ENCODE results near the gene BPIFB3. TPM values are rescaled to one million over a fixed set of nuclear protein-coding genes. Genes with fewer than 3 reads are reported as not detected.

Gene BPIFB3
- total and polyA plus RNA-seq, 2 donors from 2014 or later, result not detected

DNA sequence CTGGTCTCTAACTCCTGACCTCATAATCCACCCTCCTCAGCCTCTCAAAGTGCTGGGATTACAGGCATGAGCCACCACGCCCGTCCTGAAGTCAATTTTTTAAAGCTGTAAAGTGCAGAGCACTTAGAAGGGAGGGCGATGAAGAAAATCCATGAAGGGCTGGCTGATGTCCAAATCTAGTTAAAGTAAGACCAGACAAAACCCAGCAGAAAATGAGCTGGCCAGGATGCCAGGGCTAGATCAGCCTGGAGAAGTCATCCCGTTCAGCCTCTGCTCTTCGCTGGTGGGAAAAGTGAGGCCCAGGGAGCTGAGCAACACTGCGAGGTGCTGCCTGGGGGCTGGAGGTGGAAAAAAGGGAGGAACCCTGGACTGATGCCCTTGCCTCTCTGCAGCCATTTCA, 28.8 kb downstream of the BPIFB3 start:
- no peak overlapping the region for H3K4me3 ChIP-seq (ENCODE audit: low read length in 3 of 3)
- H3K27ac ChIP-seq (ENCODE audit: low read depth in 2 of 2, low read length in 2 of 2), result no peak overlapping the region
- no peak overlapping the region for H3K9ac ChIP-seq (ENCODE audit: low read length in 3 of 3)
- TF ChIP-seq, protein P1, sequence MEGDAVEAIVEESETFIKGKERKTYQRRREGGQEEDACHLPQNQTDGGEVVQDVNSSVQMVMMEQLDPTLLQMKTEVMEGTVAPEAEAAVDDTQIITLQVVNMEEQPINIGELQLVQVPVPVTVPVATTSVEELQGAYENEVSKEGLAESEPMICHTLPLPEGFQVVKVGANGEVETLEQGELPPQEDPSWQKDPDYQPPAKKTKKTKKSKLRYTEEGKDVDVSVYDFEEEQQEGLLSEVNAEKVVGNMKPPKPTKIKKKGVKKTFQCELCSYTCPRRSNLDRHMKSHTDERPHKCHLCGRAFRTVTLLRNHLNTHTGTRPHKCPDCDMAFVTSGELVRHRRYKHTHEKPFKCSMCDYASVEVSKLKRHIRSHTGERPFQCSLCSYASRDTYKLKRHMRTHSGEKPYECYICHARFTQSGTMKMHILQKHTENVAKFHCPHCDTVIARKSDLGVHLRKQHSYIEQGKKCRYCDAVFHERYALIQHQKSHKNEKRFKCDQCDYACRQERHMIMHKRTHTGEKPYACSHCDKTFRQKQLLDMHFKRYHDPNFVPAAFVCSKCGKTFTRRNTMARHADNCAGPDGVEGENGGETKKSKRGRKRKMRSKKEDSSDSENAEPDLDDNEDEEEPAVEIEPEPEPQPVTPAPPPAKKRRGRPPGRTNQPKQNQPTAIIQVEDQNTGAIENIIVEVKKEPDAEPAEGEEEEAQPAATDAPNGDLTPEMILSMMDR (IDR thresholded peaks at IDR 0.05; ENCODE audit: borderline replicate concordance, extremely low read depth, insufficient read depth), result no peak
- no peaks in the 10 kb centered on the region for H3K27me3 ChIP-seq (ENCODE audit: control insufficient read depth, insufficient read depth, low read length)
- no peaks in the 10 kb centered on the region for H3K4me1 ChIP-seq (ENCODE audit: control insufficient read depth in 2 of 3, insufficient read depth in 2 of 3, low read depth in 1 of 3, low read length in 3 of 3)
- no peaks in the 10 kb centered on the region for H3K36me3 ChIP-seq (ENCODE audit: control insufficient read depth in 2 of 3, insufficient read depth in 3 of 3, low read length in 3 of 3)
- intact Hi-C loops (cut with DNase I), result no loop called here
- DNase-seq (no peak), FAIRE-seq (no peak)
- no peaks in the 10 kb centered on the region for H3K9me3 ChIP-seq (ENCODE audit: control insufficient read depth in 2 of 3, insufficient read depth in 1 of 3, low read length in 3 of 3)

DNA sequence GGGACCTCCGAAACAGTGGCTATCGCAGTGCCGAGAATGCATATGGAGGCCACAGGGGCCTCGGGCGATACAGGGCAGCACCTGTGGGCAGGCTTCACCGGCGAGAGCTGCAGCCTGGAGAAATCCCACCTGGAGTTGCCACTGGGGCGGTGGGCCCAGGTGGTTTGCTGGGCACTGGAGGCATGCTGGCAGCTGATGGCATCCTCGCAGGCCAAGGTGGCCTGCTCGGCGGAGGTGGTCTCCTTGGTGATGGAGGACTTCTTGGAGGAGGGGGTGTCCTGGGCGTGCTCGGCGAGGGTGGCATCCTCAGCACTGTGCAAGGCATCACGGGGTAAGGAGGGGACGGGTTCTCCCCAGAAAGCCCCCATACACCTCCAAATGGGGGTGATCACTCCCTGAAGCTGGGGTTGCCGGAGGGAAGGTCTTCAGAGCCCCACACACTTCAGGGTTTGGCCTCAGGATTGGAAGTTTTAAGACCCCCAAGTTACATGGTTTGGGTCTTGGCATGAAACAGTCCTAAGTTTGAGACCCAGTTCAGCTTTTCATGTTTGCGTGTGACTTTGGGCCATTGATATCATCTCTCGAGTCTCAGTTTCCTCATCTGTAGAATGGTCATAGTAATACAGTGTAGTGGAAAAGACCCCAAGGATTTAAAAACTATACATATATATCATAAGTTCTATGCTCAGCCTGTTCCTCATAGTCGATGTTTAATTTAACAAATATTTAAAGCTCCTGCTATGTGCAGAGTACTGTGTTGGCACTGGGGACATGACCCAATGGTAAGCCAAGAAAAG, 30.0 kb downstream of the BPIFB3 start:
- Histone ChIP-seq H3K9ac (ENCODE audit: low read length in 3 of 3) (no peak overlapping the region), H3K4me3 (ENCODE audit: low read length in 3 of 3) (no peak overlapping the region), H3K9me3 (ENCODE audit: control insufficient read depth in 2 of 3, insufficient read depth in 1 of 3, low read length in 3 of 3) (no peaks in the 10 kb centered on the region), H3K4me1 (ENCODE audit: control insufficient read depth in 2 of 3, insufficient read depth in 2 of 3, low read depth in 1 of 3, low read length in 3 of 3) (no peaks in the 10 kb centered on the region), H3K27ac (ENCODE audit: low read depth in 2 of 2, low read length in 2 of 2) (no peak overlapping the region), H3K36me3 (ENCODE audit: control insufficient read depth in 2 of 3, insufficient read depth in 3 of 3, low read length in 3 of 3) (no peaks in the 10 kb centered on the region), H3K27me3 (ENCODE audit: control insufficient read depth, insufficient read depth, low read length) (no peaks in the 10 kb centered on the region)
- TF ChIP-seq, protein P1 (IDR thresholded peaks at IDR 0.05; ENCODE audit: borderline replicate concordance, extremely low read depth, insufficient read depth), result no peak
- DNase-seq, result peak in 1 of 5 donors; percentile 49
- no peak for FAIRE-seq
- intact Hi-C loops (cut with DNase I), result no loop called here

DNA sequence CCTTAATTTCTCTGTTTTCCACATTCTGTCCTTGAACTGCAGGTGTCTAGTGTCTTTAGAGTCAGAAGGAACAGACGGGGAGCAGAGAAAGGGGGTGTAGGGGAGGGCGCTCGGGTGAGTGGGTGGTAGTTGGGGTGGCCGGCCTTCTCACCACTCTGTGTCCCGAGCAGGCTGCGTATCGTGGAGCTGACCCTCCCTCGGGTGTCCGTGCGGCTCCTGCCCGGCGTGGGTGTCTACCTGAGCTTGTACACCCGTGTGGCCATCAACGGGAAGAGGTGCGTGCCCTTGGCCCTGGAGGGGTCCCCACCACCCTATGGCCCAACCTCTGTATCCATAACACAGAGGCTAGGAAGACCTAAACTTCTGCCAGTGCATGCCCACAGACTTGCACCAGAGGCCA, 31.0 kb downstream of the BPIFB3 start:
- DNase-seq (no peak), FAIRE-seq (no peak)
- Histone ChIP-seq H3K4me1 (ENCODE audit: control insufficient read depth in 2 of 3, insufficient read depth in 2 of 3, low read depth in 1 of 3, low read length in 3 of 3) (no peaks in the 10 kb centered on the region), H3K27me3 (ENCODE audit: control insufficient read depth, insufficient read depth, low read length) (no peaks in the 10 kb centered on the region), H3K9me3 (ENCODE audit: control insufficient read depth in 2 of 3, insufficient read depth in 1 of 3, low read length in 3 of 3) (no peaks in the 10 kb centered on the region), H3K9ac (ENCODE audit: low read length in 3 of 3) (no peak overlapping the region), H3K4me3 (ENCODE audit: low read length in 3 of 3) (no peak overlapping the region), H3K36me3 (ENCODE audit: control insufficient read depth in 2 of 3, insufficient read depth in 3 of 3, low read length in 3 of 3) (no peaks in the 10 kb centered on the region), H3K27ac (ENCODE audit: low read depth in 2 of 2, low read length in 2 of 2) (no peak overlapping the region)
- intact Hi-C loops (cut with DNase I), result no loop called here
- TF ChIP-seq, protein P1 (IDR thresholded peaks at IDR 0.05; ENCODE audit: borderline replicate concordance, extremely low read depth, insufficient read depth), result no peak
